K562 (cell line): ENCODE results near the gene CNTN5. TPM values are rescaled to one million over a fixed set of nuclear protein-coding genes. Genes with fewer than 3 reads are reported as not detected.

Experiments
- ATAC-seq: fragments of 200-7000 bp; cut with Tn5 transposase; 3 replicates; pipeline ENCODE4 v1.9.1; 2020; ENCODE audit warnings: moderate library complexity
- BruUV-seq: library from RNA; stranded (reverse); fragments of 400-500 nt; replicated peaks from 2 replicates; lab custom pipeline; 2021; lab: Mats Ljungman, UMichigan
- CTCF ChIA-PET: fragments of 300-600 bp; formaldehyde crosslinking; extraction: SDS; loops from one replicate; lab custom pipeline; 2021; ENCODE audit warnings: low intra/inter-chr PET ratio; lab: Yijun Ruan, JAX
- POLR2A ChIA-PET: fragments of 300-600, 350-650 bp; sonication (Branson Sonifier 250); formaldehyde crosslinking; extraction: SDS; loops from one replicate; lab custom pipeline; 2021; ENCODE audit warnings: antibody characterized with exemption, inconsistent platforms; lab: Yijun Ruan, JAX
- DNase-seq, 4 experiments: peaks; one replicate each; pipeline versions ENCODE4 v3.0.0 to v3.0.0-alpha.2; 2011 to 2018; ENCODE audit warnings: low spot score in 3 of 4, mixed read lengths in 3 of 4; ENCODE audit errors: extremely low read depth in 1 of 4
- FAIRE-seq: peaks from 2 replicates; lab custom pipeline; 2011; peaks lifted over from hg19 to GRCh38; lab: Jason Lieb, UNC
- H2AFZ ChIP-seq: 2 replicates; pipeline ENCODE4 v1.6.0; 2011; ENCODE audit warnings: low read depth, low read length, control low read depth, inconsistent platforms
- H3K27ac ChIP-seq: fragments of 200-600 bp; 3 replicates; pipeline ENCODE4 v1.8.0; 2011; ENCODE audit warnings: low read depth, mild to moderate bottlenecking, control low read depth, inconsistent platforms, low read length, moderate library complexity, mixed read lengths; ENCODE audit errors: extremely low read depth
- H3K27me3 ChIP-seq, 2 experiments: fragments of 300-600 bp in 1 of 2; 2 replicates in 1 of 2; 3 replicates in 1 of 2; pipeline versions ENCODE4 v1.6.0 to v1.8.0; 2011; ENCODE audit warnings: inconsistent platforms in 2 of 2, low read length in 2 of 2, mild to moderate bottlenecking in 1 of 2, mixed read lengths in 1 of 2, moderate library complexity in 1 of 2; ENCODE audit not compliant: control insufficient read depth in 2 of 2, insufficient read depth in 2 of 2
- H3K36me3 ChIP-seq: fragments of 300-600 bp; 3 replicates; pipeline ENCODE4 v1.8.0; 2011; ENCODE audit warnings: mild to moderate bottlenecking, low read length, inconsistent platforms; ENCODE audit not compliant: control insufficient read depth, insufficient read depth
- H3K4me1 ChIP-seq, 2 experiments: fragments of 200-600 bp in 1 of 2; replicated peaks in 1 of 2; 2 replicates in 1 of 2; 3 replicates in 1 of 2; pipeline versions ENCODE4 v1.5.1 to v1.8.0; 2011; ENCODE audit warnings: inconsistent platforms in 2 of 2, low read length in 2 of 2, mild to moderate bottlenecking in 1 of 2, mixed read lengths in 1 of 2, moderate library complexity in 1 of 2; ENCODE audit not compliant: control insufficient read depth in 2 of 2, insufficient read depth in 2 of 2
- H3K4me2 ChIP-seq: 2 replicates; pipeline ENCODE4 v1.6.1; 2011; ENCODE audit warnings: low read length, control low read depth, inconsistent platforms, mixed read lengths; ENCODE audit not compliant: insufficient read depth
- H3K4me3 ChIP-seq: fragments of 200-600 bp; sonication (generic), shearing (Covaris generic); 2 replicates; pipeline ENCODE4 v1.5.1; 2016; ENCODE audit warnings: control low read depth, inconsistent platforms
- H3K79me2 ChIP-seq: fragments of 200-600 bp; 3 replicates; pipeline ENCODE4 v1.8.0; 2011; ENCODE audit warnings: low read length, inconsistent platforms; ENCODE audit not compliant: control insufficient read depth, insufficient read depth
- H3K9ac ChIP-seq, 2 experiments: 2 replicates each; pipeline versions ENCODE4 v1.6.0 to v1.6.1; 2011; ENCODE audit warnings: low read depth in 2 of 2, low read length in 2 of 2, control low read depth in 1 of 2, inconsistent platforms in 1 of 2, mild to moderate bottlenecking in 1 of 2, mixed read lengths in 1 of 2; ENCODE audit not compliant: insufficient read depth in 1 of 2
- H3K9me1 ChIP-seq: one replicate; pipeline ENCODE4 v1.6.0; 2011; ENCODE audit warnings: inconsistent platforms, mild to moderate bottlenecking, low read length, moderate library complexity; ENCODE audit not compliant: control insufficient read depth, insufficient read depth
- H3K9me3 ChIP-seq: replicated peaks from 2 replicates; pipeline ENCODE4 v1.5.1; 2011; ENCODE audit warnings: low read depth, low read length, inconsistent platforms; ENCODE audit not compliant: control insufficient read depth, insufficient read depth
- H4K20me1 ChIP-seq: replicated peaks from 2 replicates; pipeline ENCODE4 v1.6.1; 2011; ENCODE audit warnings: low read length, inconsistent platforms, mixed read lengths; ENCODE audit not compliant: control insufficient read depth, insufficient read depth
- ARID3A ChIP-seq: IDR thresholded peaks from 2 replicates; pipeline ENCODE4 v1.6.1; 2012; ENCODE audit warnings: low read depth, low read length, improper control_type of control experiment, borderline replicate concordance
- FOXO4 ChIP-seq: fragments of 450-650 bp; formaldehyde crosslinking; IDR thresholded peaks from 2 replicates; pipeline ENCODE4 v1.4.0; 2020; ENCODE audit warnings: mild to moderate bottlenecking, moderate library complexity
- GABPA ChIP-seq: fragments of 200-800 bp; sonication (Bioruptor generic); conservative IDR thresholded peaks from 2 replicates; pipeline ENCODE4 v1.6.1; 2016; ENCODE audit warnings: low read depth, missing genetic modification characterization, missing compliant biosample characterization
- ID3 ChIP-seq, 2 experiments: fragments of 250-450 bp in 1 of 2; fragments of 450-650 bp in 1 of 2; sonication (Bioruptor Pico) in 1 of 2; IDR thresholded peaks; 2 replicates each; pipeline versions ENCODE4 v1.6.1 to v1.8.0; 2016 to 2021; ENCODE audit warnings: mild to moderate bottlenecking in 2 of 2, moderate library complexity in 2 of 2, missing compliant biosample characterization in 1 of 2, missing genetic modification characterization in 1 of 2
- JUND ChIP-seq, 2 experiments: IDR thresholded peaks; 2 replicates in 1 of 2; 3 replicates in 1 of 2; pipeline ENCODE4 v1.6.1; 2011; ENCODE audit warnings: borderline replicate concordance in 2 of 2, low read depth in 2 of 2, low read length in 2 of 2, improper control_type of control experiment in 1 of 2, missing biosample characterization in 1 of 2, missing genetic modification characterization in 1 of 2, missing genetic modification reagents in 1 of 2
- KAT7 ChIP-seq: sonication (generic); formaldehyde crosslinking; IDR thresholded peaks from 2 replicates; pipeline ENCODE4 v1.8.0; 2022; ENCODE audit warnings: missing genetic modification reagents, mild to moderate bottlenecking, borderline replicate concordance
- PCBP1 ChIP-seq: fragments of 200-400 bp; formaldehyde crosslinking; IDR thresholded peaks from 2 replicates; pipeline ENCODE4 v1.6.1; 2018; ENCODE audit warnings: mild to moderate bottlenecking, low read depth, low read length; ENCODE audit not compliant: poor library complexity, severe bottlenecking
- PKNOX1 ChIP-seq: fragments of 450-650 bp; IDR thresholded peaks from 2 replicates; pipeline ENCODE4 v1.6.1; 2016
- ZBTB34 ChIP-seq: fragments of 250-450 bp; sonication (Bioruptor Pico); IDR thresholded peaks from 2 replicates; pipeline ENCODE4 v1.8.0; 2021; ENCODE audit warnings: mild to moderate bottlenecking, moderate library complexity
- ZNF324 ChIP-seq: fragments of 250-450 bp; sonication (Bioruptor Pico); IDR thresholded peaks from 2 replicates; pipeline ENCODE4 v1.4.0; 2020; ENCODE audit warnings: mild to moderate bottlenecking
- ZNF785 ChIP-seq: fragments of 250-450 bp; sonication (Bioruptor Pico); IDR thresholded peaks from 2 replicates; pipeline ENCODE4 v1.4.0; 2020; ENCODE audit warnings: mild to moderate bottlenecking
- WGBS: fragments of 100-300 bp; shearing (Covaris generic); methylation state at CpG from one replicate; pipeline ENCODE4 v1.1.6; 2016; ENCODE audit warnings: low coverage, mixed read lengths; ENCODE audit not compliant: insufficient coverage; ENCODE audit errors: missing lambda C conversion rate; 5-methylcytosine and 5-hydroxymethylcytosine counted together
- in situ Hi-C: fragments of 300-500 bp; cut with MboI; formaldehyde crosslinking; loops from 4 replicates; pipeline ENCODE4 v1.15.0; 2018; ENCODE audit warnings: inconsistent platforms, mixed read lengths
- intact Hi-C: fragments of 100-400 bp; cut with micrococcal nuclease; formaldehyde crosslinking; loops from 2 replicates; pipeline ENCODE4 v1.14.2; 2022
- polyA plus RNA-seq, 8 experiments: library from polyadenylated mRNA; depleted of rRNA in 4 of 8; stranded (reverse) in 5 of 8; unstranded in 3 of 8; fragments of >200 nt; fragmentation: Nextera tagmentation in 2 of 8; fragmentation: Illumina TruSeq in 1 of 8; extraction: Ambion mirVana in 2 of 8; extraction: Trizol in 1 of 8; gene quantifications; 2 replicates each; pipeline versions ENCODE4 v1.2.1 to v1.2.3, GENCODE V29; 2011 to 2014; ENCODE audit warnings: inconsistent platforms in 1 of 8, missing spikeins in 1 of 8
- total RNA-seq, 7 experiments: library from RNA; depleted of rRNA in 6 of 7; stranded (reverse); fragments of >200 nt in 6 of 7; fragmentation: Illumina TruSeq in 2 of 7; extraction: Trizol in 2 of 7; gene quantifications; 2 replicates each; pipeline versions ENCODE4 v1.2.1 to v1.2.3, GENCODE V29; 2011 to 2021; ENCODE audit warnings: low replicate concordance in 1 of 7
- TF ChIP-seq, protein P1 (sequence below): fragments of 450-650 bp; IDR thresholded peaks from 2 replicates; pipeline ENCODE4 v1.6.1; 2017; ENCODE audit warnings: mild to moderate bottlenecking, moderate library complexity

CNTN5 gene
- total and polyA plus RNA-seq, 9 of the 15 experiments (the other 6 are each of a cell fraction or from before 2014, with no cell fraction given) = 0.03 TPM; not detected in 8

GRCh38 chr11:99571094-99571493 lies 550.3 kb downstream of the CNTN5 start:
- Histone ChIP-seq H3K4me2 (no peak overlapping the region), H3K4me1 (no peaks in the 10 kb centered on the region), H3K9me1 (no peaks in the 10 kb centered on the region), H3K4me3 (no peak overlapping the region), H3K9ac (no peak overlapping the region), H3K27ac (no peak overlapping the region), H2AFZ (no peak overlapping the region), H3K9me3 (0 out of 2 replicates have a peak, but pooled peaks cover 2% of the 10 kb centered on the region), H3K79me2 (no peaks in the 10 kb centered on the region), H4K20me1 (no peaks in the 10 kb centered on the region), H3K36me3 (no peaks in the 10 kb centered on the region), H3K27me3 (no peaks in the 10 kb centered on the region)
- DNase-seq (no peak), ATAC-seq (no peak), FAIRE-seq (no peak)
- in situ Hi-C loops (no loop called here), intact Hi-C loops (no loop called here)
- ChIA-PET CTCF (no interaction called here), POLR2A (no interaction called here)
- 0% methylated on average over 2 of the region's 2 CpGs for WGBS
- BruUV-seq = no TSS peak
- TF ChIP-seq, protein P1, sequence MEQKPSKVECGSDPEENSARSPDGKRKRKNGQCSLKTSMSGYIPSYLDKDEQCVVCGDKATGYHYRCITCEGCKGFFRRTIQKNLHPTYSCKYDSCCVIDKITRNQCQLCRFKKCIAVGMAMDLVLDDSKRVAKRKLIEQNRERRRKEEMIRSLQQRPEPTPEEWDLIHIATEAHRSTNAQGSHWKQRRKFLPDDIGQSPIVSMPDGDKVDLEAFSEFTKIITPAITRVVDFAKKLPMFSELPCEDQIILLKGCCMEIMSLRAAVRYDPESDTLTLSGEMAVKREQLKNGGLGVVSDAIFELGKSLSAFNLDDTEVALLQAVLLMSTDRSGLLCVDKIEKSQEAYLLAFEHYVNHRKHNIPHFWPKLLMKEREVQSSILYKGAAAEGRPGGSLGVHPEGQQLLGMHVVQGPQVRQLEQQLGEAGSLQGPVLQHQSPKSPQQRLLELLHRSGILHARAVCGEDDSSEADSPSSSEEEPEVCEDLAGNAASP = no peak
- no peak for TF ChIP-seq ID3 (CRISPR knock-in tag; IDR thresholded peaks at IDR 0.05)
- TF ChIP-seq ID3 (tag; IDR thresholded peaks at IDR 0.05) = no peak
- no peak for TF ChIP-seq PCBP1
- no peak for TF ChIP-seq PKNOX1
- no peak for TF ChIP-seq GABPA (tag)
- no peak for TF ChIP-seq ZNF785 (CRISPR knock-in tag)
- no peak for TF ChIP-seq ZNF324 (CRISPR knock-in tag)
- TF ChIP-seq ARID3A = no peak
- no peak for TF ChIP-seq KAT7 (CRISPR knock-in tag)
- TF ChIP-seq FOXO4 (CRISPR knock-in tag) = no peak
- TF ChIP-seq JUND (IDR thresholded peaks at IDR 0.05; ENCODE audit: borderline replicate concordance, low read depth, low read length) = no peak
- no peak for TF ChIP-seq JUND (tag; IDR thresholded peaks at IDR 0.05; ENCODE audit: borderline replicate concordance, low read depth, low read length)
- TF ChIP-seq ZBTB34 (CRISPR knock-in tag) = no peak
